ENCODE results near the gene GOSR2. TPM values are rescaled to one million over a fixed set of nuclear protein-coding genes. Genes with fewer than 3 reads are reported as not detected.
"Not testable (repeated sequence)": the region's sequence is repeated elsewhere in the genome, so short reads cannot be mapped to it uniquely, and the experiment has no call there.

GOSR2 gene
- total and polyA plus RNA-seq, 2 of the 4 experiments (the other 2 are of a cell fraction) = 63.4 to 75.6 TPM

- POLR2A ChIA-PET (ENCODE audit: unreplicated experiment); H2BK15ac ChIP-seq (ENCODE audit: low read depth, low read length); H3K4ac ChIP-seq (ENCODE audit: low read depth, low read length); H4K5ac ChIP-seq (ENCODE audit: low read depth, low read length); in situ Hi-C loops (cut with MboI; ENCODE audit: low sequenced_read_pairs); H3K36me3 ChIP-seq (ENCODE audit: control insufficient read depth, insufficient read depth, low read length); H3K27me3 ChIP-seq (ENCODE audit: control insufficient read depth, insufficient read depth, low read length); H3K18ac ChIP-seq (ENCODE audit: low read depth, low read length); H3K4me3 ChIP-seq (ENCODE audit: insufficient read depth, low read depth, low read length); H4K20me1 ChIP-seq (ENCODE audit: insufficient read depth, low read length); H3K56ac ChIP-seq (ENCODE audit: extremely low read depth, insufficient read depth, low read length); H2AFZ ChIP-seq (replicated peaks; ENCODE audit: low read length, poor library complexity); dilution Hi-C loops (cut with HindIII; ENCODE audit: low sequenced_read_pairs, unreplicated experiment); H3K9me1 ChIP-seq (ENCODE audit: insufficient read depth, low read length); H4K8ac ChIP-seq (ENCODE audit: low read depth in 2 of 2, low read length in 2 of 2); H2BK20ac ChIP-seq (ENCODE audit: low read depth, low read length); BruUV-seq (replicated peaks); H3K9me3 ChIP-seq (ENCODE audit: control insufficient read depth, insufficient read depth, low read length); DNase-seq; H3K27ac ChIP-seq (ENCODE audit: insufficient read depth, low read length); H2AK9ac ChIP-seq (replicated peaks; ENCODE audit: low read depth, low read length, poor library complexity); H3K23ac ChIP-seq (ENCODE audit: low read depth, low read length); H3K9ac ChIP-seq (ENCODE audit: low read depth, low read length); intact Hi-C loops (cut with micrococcal nuclease); H3K4me1 ChIP-seq (ENCODE audit: control insufficient read depth, insufficient read depth, low read length); H2BK120ac ChIP-seq (ENCODE audit: low read depth, low read length); H2AK5ac ChIP-seq (ENCODE audit: low read depth, low read length); H2BK5ac ChIP-seq (ENCODE audit: low read depth, low read length, poor library complexity, severe bottlenecking); ATAC-seq (ENCODE audit: low read depth); H3K14ac ChIP-seq (replicated peaks; ENCODE audit: low read depth, low read length); H3K79me1 ChIP-seq (ENCODE audit: low read depth in 1 of 2, low read length in 2 of 2); H3K4me2 ChIP-seq (ENCODE audit: low read depth, low read length); H4K91ac ChIP-seq (ENCODE audit: insufficient read depth, low read depth, low read length): not testable (repeated sequence)
- CTCF ChIA-PET = interaction anchor here (1.2 kb wide), 1 partner anchor 9 kb away, joined by 5 read pairs; no protein-coding TSS in a partner anchor
- WGBS, 2 experiments (ENCODE audit: extremely low coverage in 2 of 2, insufficient read length in 1 of 2) = no CpG with 5 or more reads among the region's 4 CpGs
These were observed 30.2 kb downstream of the GOSR2 start for GRCh38 chr17:46953191-46953590.
